ENCODE data around the gene CTIF.
A peak's percentile ranks its signal among the peaks of the same experiment; 100 is the strongest.
"Not testable (repeated sequence)": the region's sequence is repeated elsewhere in the genome, so short reads cannot be mapped to it uniquely, and the experiment has no call there.

CTIF gene

GRCh38 chr18:48538531-48539405, at the start of gene CTIF:
CTIF (plus strand) TSS chr18:48539031; CDS start chr18:48619566, 80,535 bp downstream.
- DNase-seq: peak in 55 of 56 donors; percentile 57 to 98 (median 93)

DNA sequence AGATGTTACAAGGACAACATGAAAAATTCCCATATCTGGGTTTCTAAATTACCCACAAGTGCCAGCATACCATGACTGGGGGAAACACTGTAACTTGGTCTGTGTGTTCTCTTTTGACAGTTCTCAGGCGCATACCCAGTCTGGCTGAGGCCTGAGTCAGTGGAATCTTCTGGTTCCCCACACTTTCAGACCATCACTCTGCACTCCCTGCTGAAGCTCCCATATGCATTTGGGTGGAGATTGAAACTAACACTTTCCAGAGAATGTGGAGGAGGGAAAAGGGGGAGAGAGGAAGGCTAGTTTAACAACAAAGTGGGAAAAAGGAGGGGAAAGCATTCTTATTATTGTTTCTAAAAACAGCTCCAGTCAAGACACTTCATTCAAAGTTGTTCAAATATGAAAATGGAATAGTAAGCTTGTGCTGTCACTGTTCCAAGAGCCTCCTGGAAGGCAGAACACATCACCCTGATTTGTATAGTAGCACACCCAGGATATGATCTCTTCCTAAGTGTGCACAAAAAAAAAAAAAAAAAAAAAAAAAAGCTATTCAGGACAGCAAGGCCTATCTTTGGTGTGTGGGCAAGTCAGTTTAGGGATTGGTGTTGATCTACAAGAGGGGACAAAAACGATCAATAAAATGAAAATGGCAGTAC, 48.1 kb upstream of the CTIF start:
- DNase-seq: no peak

- no peak for DNase-seq
Observed at GRCh38 chr18:48492880-48493279, 46.0 kb upstream of the CTIF start.

GRCh38 chr18:48493434-48494230, 45.2 kb upstream of the CTIF start:
- DNase-seq: no peak

DNA sequence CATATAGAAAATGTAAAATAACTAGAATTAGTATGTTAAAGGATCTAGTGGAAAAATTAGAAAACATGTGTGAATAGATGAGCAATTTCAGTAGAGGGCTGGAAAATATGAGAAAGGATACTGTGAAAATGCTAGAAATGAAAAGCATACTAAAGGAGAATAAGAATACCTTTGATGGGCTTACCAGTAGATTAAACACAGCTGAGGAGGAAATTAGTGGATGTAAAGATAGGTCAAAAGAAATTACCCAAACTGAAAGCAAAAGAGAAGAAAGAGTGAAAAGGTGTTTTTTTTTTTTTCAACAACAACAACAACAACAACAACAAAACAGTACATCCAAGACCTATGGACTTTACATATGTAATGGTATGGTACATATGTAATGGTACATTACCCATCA, 41.0 kb upstream of the CTIF start:
- no peak for DNase-seq

GRCh38 chr18:48500517-48500916, 38.3 kb upstream of the CTIF start:
- no peak for DNase-seq

- DNase-seq: no peak
Observed at GRCh38 chr18:48502906-48503305, 35.9 kb upstream of the CTIF start.

DNA sequence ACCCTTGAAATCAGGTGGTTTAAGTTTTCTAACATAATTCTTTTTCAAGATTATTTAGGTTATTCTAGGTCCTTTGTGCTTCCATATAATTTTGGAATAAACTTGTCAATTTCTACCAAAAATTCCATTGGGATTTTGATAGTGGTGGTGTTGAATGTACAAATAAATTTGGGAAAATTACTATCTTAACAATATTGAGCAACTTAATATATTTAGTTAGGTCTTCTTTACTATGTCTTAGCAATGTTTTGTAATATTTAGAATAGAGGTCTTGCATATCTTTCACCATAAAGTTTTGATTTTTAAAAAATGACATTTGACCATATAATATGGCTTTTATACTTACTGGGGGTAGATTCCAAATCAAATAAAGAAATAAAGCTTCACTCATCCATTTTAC, 34.0 kb upstream of the CTIF start:
- DNase-seq: no peak

DNA sequence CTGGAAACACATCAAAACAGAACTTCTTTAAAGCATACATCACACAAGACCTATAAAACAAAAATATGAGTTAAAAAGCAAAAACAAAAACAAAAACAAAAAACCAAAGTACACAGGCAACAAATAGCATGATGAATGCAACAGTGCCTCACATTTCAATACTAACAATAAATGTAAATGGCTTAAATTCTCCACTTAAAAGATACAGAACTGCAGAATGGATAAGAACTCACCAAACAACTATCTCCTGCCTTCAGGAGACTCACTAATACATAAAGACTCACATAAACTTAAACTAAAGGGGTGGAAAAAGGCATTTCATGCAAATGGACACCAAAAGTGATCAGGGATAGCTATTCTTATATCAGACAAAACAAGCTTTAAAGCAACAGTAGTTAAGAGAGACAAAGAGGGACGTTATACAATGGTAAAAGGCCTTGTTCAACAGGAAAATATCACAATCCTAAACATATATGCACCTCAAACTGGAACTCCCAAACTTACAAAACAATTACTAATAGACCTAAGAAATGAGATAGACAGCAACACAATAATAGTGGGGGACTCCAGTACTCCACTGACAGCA, 31.8 kb upstream of the CTIF start:
- DNase-seq: not testable (repeated sequence)

DNA sequence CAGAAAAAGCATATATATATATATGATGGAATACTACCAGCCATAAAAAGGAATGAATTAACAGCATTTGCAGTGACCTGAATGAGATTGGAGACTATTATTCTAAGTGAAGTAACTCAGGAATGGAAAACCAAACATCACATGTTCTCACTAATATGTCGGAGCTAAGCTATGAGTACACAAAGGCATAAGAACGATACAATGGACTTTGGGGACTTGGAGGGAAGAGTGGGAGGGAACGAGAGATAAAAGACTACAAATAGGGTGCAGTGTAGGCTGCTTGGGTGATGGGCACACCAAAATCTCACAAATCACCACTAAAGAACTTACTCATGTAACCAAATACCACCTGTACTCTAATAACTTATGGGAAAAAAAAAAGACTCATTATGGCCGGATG, 26.3 kb upstream of the CTIF start:
- DNase-seq: not testable (repeated sequence)

- peak in 50 of 56 donors; percentile 14 to 86 (median 54) for DNase-seq
Observed at GRCh38 chr18:48514786-48515185, 24.0 kb upstream of the CTIF start.

DNA sequence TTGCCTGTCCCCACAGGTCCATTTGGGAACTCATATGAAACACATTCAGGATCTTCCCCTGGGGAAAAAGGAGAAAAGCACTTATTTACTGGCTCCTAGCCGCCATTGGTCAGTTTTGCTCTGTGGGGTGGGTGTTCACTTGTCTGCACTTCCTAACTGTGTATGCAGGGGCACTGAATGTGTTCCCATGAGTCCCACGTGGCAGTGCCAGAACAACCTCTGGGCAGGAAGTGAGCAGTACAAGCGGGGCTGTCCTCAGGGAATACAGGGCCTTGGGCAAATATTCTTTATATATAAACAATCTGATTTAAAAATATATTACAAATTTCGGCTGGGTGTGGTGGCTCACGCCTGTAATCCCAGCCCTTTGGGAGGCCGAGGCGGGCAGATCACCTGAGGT, 21.8 kb upstream of the CTIF start:
- no peak for DNase-seq

- no peak for DNase-seq
Observed at GRCh38 chr18:48519431-48520100, 19.3 kb upstream of the CTIF start.

DNA sequence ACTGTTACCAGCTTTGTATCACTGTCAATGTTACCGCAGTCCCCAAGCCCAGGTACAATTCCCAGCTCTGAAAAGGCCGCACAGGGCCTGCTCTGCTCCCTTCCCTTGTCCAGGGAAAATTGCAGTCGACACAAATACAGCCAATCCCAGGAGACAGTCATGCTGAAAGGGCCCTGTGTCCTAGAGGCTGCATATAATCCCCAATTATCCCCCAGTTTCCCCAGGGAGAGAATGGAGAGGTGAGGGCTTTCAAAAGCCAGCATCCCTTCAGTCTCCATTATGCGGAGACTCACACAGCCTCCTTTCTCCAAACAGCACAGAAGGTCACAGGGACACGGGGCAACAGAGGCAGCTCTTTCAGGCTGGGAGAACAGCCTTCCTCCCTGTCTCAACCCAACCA, 17.1 kb upstream of the CTIF start:
- peak in 1 of 56 donors; percentile 5 for DNase-seq

GRCh38 chr18:48525671-48526070, 13.2 kb upstream of the CTIF start:
- DNase-seq: no peak

DNA sequence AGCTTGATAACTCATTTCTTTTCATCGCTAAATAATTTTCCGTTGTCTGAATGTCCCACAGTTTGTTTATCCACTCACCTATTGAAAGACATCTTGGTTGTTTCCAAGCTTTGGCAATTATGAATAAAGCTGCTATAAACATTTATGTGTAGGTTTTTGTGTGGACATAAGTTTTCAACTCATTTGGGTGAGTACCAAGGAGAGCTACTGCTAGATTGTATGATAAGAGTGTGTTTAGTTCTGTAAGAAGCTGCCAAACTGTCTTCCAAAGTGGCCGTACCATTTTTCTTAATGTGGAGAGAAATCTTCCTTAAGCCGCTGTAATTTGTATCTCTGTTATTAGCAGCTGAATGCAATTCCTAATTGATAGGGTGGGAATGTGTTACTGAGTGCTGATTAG, 11.4 kb upstream of the CTIF start:
- no peak for DNase-seq

DNA sequence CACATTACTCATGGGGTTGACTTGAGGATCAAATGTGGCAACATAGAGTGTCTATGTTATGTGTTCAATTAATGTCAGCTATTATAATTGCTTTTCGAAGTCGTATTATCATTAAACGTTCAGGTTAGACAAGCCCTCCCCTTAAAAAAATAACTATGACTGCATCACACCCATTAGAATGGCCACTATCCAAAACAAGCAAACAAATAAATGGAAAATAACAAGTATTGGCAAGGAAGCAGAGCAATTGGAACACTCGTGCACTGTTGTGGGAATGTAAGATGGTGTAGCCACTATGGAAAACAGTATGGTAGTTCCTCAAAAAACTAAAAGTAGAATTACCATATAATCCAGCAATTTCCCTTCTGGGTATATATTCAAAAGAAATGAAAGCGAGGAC, 10.0 kb upstream of the CTIF start:
- DNase-seq: no peak

- DNase-seq: no peak
Observed at GRCh38 chr18:48529796-48530195, 9.0 kb upstream of the CTIF start.

DNA sequence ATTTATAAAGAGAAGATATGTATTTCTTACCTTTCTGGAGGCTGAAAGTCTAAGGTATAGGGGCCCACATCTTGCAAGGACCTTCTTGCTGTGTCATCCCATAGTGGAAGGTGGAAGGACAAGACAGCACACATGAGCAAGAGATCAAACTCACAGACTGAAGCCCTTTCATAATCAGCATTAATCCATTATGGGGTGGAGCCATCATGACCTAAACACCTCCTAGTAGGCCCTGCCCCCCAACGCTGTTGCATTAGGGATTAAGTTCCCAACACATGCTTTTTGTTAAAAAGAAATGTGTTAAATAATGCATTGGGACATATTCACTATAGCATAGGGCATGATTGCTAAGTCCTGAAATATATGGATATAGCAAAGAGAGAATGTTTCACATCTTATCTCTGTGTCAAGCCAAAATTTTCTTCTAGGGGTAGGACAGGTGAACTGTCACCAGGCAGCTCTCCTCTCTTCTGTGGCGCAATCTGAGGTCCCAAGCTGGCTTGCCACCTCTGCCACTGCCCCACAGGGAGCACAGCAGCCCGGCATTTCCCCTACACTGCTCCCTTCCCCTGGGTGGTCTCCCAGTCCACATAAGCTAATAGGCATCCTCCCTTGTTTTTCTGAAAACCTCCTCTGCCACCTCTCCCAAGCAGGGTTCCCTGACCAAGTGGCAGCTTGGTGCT, 8.3 kb upstream of the CTIF start:
- DNase-seq: no peak

GRCh38 chr18:48531082-48531403, 7.8 kb upstream of the CTIF start:
- no peak for DNase-seq

GRCh38 chr18:48531908-48532307, 6.9 kb upstream of the CTIF start:
- no peak for DNase-seq

Data from amygdala (tissue), 56 donors.